Glomerular visceral epithelial cell (primary cell): Measurements from ENCODE around the gene NCOA6.
A peak's percentile ranks its signal among the peaks of the same experiment; 100 is the strongest.
"Not testable (repeated sequence)": the region's sequence is repeated elsewhere in the genome, so short reads cannot be mapped to it uniquely, and the experiment has no call there.

Source experiments
- DNase-seq: peaks from one replicate; pipeline ENCODE4 v3.0.0-alpha.2; 2016; ENCODE audit errors: extremely low spot score

NCOA6 gene

GRCh38 chr20:34829191-34829590 lies 3.7 kb upstream of the NCOA6 start:
- no peak for DNase-seq

DNA sequence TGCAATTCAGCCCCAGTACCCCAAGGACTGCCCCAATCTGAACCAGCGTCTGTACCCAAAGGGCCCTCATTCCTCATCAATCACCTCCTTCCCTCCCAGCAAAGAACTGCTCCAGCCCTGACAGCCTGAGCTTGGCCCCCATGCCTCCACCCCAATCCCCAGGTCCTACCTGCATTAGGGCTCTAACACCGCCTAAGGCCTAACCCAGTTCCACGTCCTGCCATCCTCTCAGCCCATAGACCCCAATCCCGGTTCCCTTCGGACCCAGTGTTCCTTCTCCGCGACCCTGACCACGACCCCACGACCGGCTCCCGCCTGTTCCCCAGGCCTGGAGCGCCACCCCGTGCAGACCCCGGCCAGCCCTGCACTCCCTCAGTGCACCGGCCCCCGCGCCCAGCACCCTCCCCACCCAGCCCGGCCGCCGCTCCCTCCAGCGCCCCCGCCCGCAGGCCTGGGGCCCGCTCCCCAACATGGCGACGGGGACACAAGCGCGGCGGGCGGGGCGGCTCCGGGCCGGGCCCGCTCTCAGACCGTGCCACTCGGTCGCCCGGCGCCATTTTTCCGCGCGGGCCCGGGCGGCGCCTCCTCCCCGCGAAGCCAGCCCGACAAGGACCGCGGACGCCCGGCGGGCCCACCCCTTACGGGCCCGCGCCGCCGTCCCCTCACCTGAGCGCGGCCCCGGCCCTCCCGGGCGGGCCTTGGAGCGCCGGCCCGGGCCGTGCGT lies 483 bp downstream of the NCOA6 start:
- DNase-seq, result peak; percentile 65

- DNase-seq, result peak; percentile 78
These were observed 1.0 kb downstream of the NCOA6 start for GRCh38 chr20:34824452-34824805.

DNA sequence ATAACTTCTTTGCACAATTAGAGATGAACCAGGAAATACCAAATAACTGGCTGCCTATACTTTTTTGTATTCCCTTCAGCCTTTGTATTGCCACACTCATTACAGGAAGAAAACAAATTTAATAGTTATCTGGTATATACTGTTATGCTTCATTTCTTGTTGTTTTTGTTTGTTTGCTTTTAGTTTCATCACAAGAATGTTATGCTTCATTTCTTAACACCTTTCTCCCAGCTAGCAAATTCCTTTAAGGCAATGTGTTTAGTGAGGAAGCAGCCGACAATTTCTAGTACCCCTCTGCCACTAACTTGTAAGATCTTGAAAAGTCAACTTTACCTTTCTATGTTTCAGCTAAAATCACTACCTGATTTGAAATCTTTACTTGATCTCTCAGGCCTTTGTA lies 1.4 kb downstream of the NCOA6 start:
- no peak for DNase-seq

DNA sequence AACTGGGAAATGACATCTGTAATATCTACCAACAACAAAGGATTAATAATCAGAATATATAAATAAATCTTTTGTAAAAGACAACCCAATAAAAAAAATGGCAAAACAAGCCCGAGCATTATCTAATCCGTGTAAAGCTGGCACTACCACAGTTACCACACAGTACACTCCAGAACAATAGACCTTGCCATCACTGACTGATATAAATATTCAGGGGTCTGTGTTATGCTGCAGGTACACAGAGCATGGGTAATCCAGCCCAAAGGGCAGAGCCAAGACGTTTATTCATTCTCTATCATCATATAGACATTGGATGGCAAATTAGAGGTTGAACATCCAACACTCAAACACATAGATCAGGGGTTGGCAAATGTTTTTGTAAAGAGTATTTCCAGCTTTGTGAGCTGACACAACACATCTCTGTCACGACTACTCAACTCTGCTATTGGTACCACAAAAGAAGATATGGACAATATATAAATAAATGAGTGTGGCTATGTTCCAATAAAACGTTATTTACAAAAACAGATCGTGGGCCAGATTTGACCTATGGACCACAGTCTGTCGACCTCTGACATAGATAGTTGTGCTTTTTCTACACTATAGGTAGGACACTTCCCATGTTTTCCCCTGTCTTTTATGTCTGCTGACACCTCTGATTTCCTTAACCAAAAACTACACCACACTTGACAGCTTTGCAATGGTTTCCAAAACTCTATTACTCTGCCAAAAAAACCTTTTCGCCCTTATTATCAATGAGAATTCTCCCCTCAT lies 4.5 kb downstream of the NCOA6 start:
- no peak for DNase-seq

GRCh38 chr20:34817801-34818200 lies 7.7 kb downstream of the NCOA6 start:
- DNase-seq, result no peak

GRCh38 chr20:34817072-34817471 lies 8.4 kb downstream of the NCOA6 start:
- DNase-seq, result no peak

DNA sequence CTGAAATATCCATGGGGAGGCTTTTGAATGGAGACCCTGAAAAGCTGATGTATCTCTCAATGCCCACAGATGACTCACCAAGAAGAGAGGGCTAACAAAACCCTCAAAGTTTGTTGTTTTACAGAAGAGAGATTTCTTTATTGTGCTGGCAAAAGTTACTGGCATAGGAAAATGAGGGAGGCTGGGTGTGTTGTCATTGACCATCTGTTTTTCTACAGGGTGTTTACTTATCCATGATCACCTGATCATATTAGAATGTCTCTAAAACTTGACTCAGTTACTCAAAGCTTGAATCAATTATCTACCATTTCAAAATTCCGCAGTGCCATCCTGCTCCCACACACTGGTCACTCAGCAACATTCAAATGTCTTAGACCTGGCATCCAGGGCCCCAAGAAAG lies 9.8 kb downstream of the NCOA6 start:
- DNase-seq, result peak; percentile 17

DNA sequence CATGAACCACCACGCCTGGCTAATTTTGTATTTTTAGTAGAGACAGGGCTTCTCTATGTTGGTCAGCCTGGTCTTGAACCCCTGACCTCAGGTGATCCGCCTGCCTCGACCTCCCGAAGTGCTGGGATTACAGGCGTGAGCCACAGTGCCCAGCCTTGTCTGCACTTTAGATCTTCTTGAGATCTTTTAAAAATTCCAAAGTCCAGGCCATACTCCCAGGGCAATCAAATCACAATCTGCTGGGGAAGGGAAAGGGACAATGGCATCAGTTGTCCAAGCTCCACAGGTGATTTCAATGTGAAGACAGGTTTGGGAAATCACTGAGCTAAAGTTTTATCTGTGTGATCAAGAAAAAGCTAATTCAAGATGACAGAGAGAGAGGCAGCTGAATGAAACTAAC lies 16.9 kb downstream of the NCOA6 start:
- DNase-seq, result no peak

DNA sequence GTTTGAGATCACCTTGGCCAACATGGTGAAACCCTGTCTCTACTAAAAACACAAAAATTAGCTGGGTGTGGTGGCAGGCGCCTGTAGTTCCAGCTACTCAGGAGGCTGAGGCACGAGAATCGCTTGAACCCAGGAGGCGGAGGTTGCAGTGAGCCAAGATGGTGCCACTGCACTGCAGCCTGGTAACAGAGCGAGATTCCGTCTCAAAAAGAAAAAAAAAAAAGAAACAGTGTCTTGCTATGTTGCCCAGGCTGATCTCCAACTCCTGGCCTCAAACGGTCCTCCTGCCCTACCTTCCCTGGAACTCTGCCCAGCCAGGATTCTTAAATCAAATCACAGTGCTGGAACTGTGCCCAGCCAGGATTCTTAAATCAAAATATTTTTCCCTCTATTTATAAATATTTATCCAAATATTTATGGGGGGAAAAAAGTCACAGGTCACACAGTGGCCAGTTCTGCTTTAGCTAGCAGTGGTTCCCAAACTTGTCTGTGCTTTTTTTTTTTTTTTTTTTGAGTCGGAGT lies 17.4 kb downstream of the NCOA6 start:
- DNase-seq, result not testable (repeated sequence)

GRCh38 chr20:34806255-34806654 lies 19.2 kb downstream of the NCOA6 start:
- no peak for DNase-seq

DNA sequence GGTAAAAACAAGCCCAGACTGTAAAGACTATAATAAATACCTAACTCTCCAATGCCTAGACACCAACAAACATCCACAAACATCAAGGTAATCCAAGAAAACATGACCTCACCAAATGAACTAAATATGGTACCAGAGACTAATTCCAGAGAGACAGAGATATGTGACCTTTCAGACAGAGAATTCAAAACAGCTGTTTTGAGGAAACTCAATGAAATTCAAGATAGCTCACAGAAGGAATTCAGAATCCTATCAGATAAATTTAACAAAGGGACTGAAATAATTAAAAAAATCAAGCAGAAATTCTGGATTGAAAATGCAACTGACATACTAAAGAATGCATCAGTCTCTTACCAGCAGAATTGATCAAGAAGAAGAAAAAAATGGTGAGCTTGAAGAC lies 26.6 kb downstream of the NCOA6 start:
- DNase-seq, result no peak

- no peak for DNase-seq
These were observed 27.1 kb downstream of the NCOA6 start for GRCh38 chr20:34798328-34798727.

GRCh38 chr20:34797012-34797995 lies 28.1 kb downstream of the NCOA6 start:
- no peak for DNase-seq

- DNase-seq, result no peak
These were observed 31.4 kb downstream of the NCOA6 start for GRCh38 chr20:34794006-34794585.

GRCh38 chr20:34792687-34793363 lies 32.6 kb downstream of the NCOA6 start:
- DNase-seq, result no peak

DNA sequence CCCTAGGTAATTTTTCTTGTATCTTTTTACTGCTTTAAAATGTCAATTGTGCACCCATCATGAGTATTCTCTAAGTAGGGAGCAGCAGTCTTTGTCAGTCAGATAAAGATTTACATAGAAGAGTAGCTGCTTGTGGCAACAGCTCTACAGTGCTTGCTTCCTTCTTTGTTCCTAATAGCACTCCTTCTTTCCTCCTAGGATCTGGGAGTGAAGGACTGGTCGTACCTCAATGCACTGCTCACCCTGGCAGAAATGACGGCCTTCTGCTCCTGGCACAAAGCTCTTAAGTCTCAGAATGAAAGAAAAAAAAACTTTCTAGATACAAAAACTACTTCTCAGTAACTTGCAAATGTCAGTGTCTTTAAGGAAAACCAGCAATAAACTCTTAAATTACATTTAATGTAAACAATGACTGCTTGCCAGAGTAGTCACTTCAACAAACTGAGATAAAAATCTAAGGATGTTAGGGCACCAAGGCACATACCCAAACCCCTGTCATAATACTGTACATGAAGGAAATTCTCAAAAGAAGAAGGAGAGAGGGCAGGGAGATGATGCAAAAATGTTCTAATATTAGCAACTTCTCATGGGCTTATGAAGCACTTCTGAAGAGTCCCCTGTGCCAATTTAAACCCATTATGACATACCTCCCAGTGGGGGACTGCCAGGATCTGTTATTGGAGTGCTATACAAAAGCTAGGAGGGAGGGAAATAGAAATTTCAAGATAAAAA lies 34.0 kb downstream of the NCOA6 start:
- peak; percentile 34 for DNase-seq

- no peak for DNase-seq
These were observed 44.2 kb downstream of the NCOA6 start for GRCh38 chr20:34781220-34781619.

- not testable (repeated sequence) for DNase-seq
These were observed 45.2 kb downstream of the NCOA6 start for GRCh38 chr20:34780291-34780690.

GRCh38 chr20:34776177-34776576 lies 49.3 kb downstream of the NCOA6 start:
- no peak for DNase-seq
